ENCODE data around the gene KCNQ1. TPM values are rescaled to one million over a fixed set of nuclear protein-coding genes. Genes with fewer than 3 reads are reported as not detected.
A peak's percentile ranks its signal among the peaks of the same experiment; 100 is the strongest.

Gene KCNQ1
- total and polyA plus RNA-seq, 2 of the 13 experiments (the other 11 are each of a cell fraction or from before 2014, with no cell fraction given) = 0.02 to 0.08 TPM

DNA sequence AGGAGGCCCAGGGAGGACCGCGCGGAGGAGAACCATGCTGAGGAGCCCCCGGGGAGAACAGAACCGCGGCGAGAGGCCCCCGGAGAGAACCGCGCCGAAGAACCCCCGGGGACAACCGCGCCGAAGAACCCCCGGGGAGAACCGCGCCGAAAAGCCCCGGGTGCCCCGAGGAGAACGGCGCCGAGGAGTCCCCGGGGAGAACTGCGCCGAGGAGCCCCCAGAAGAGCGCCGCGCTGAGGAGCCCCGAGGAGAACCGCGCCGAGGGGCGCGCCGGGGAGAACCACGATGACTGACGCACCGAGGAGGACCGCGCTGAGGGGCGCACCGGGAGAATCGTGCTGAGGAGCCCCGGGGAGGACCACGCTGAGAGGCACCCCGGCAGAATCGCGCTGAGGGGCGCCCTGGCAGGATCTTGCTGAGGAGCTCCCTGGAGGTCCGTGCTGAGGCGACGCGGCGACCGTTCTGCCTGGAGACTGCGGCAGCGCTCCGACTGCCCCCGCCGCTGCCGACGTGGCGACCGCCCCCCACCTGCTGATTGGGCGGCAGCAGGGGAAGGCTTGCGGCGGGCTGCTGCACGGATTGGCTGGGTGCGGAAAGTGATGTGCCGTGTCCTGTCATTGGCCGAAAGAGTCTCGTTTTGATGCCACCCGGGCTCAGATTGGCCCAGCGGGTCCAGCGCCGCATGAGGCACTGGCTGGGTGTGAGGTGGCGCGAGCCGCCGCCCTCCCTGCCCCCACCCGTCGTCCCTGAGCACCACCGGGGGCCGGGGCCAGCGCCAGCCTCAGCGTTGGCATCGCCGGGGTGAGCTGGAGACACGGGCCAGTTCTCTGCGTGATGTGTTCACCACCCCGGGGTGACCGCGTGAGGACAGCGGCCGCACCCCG lies 255.0 kb downstream of the KCNQ1 start, which contains the start of gene KCNQ1OT1 (continued):
- TF ChIP-seq ZNF670 (CRISPR knock-in tag; IDR thresholded peaks at IDR 0.05; ENCODE audit: borderline replicate concordance) (peak; percentile 85; the same call in 1 of the 2 replicates), ZNF570 (CRISPR knock-in tag; IDR thresholded peaks at IDR 0.05; ENCODE audit: borderline replicate concordance) (no peak; the same call in 1 of the 2 replicates), HNRNPLL (IDR thresholded peaks at IDR 0.05; ENCODE audit: low read depth, low read length, poor library complexity, severe bottlenecking) (no peak), SOX6 (IDR thresholded peaks at IDR 0.05) (no peak), SOX6 (CRISPR knock-in tag; IDR thresholded peaks at IDR 0.05) (peak; percentile 72; the same call in 1 of the 2 replicates), ZNF138 (CRISPR knock-in tag; IDR thresholded peaks at IDR 0.05; ENCODE audit: low read depth) (0 out of 2 replicates have a peak, but pooled peaks have one; percentile 44), SAFB2 (CRISPR knock-in tag; IDR thresholded peaks at IDR 0.05; ENCODE audit: borderline replicate concordance, low read depth) (no peak; the same call in 1 of the 2 replicates), MAFG (CRISPR knock-in tag; IDR thresholded peaks at IDR 0.05) (no peak)
- TF ChIP-seq, protein P1, sequence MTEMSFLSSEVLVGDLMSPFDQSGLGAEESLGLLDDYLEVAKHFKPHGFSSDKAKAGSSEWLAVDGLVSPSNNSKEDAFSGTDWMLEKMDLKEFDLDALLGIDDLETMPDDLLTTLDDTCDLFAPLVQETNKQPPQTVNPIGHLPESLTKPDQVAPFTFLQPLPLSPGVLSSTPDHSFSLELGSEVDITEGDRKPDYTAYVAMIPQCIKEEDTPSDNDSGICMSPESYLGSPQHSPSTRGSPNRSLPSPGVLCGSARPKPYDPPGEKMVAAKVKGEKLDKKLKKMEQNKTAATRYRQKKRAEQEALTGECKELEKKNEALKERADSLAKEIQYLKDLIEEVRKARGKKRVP (CRISPR knock-in tag; IDR thresholded peaks at IDR 0.05) = peak in 1 of 2 experiments; percentile 50; a peak in 1 of 4 replicates
- TF ChIP-seq, protein P2, sequence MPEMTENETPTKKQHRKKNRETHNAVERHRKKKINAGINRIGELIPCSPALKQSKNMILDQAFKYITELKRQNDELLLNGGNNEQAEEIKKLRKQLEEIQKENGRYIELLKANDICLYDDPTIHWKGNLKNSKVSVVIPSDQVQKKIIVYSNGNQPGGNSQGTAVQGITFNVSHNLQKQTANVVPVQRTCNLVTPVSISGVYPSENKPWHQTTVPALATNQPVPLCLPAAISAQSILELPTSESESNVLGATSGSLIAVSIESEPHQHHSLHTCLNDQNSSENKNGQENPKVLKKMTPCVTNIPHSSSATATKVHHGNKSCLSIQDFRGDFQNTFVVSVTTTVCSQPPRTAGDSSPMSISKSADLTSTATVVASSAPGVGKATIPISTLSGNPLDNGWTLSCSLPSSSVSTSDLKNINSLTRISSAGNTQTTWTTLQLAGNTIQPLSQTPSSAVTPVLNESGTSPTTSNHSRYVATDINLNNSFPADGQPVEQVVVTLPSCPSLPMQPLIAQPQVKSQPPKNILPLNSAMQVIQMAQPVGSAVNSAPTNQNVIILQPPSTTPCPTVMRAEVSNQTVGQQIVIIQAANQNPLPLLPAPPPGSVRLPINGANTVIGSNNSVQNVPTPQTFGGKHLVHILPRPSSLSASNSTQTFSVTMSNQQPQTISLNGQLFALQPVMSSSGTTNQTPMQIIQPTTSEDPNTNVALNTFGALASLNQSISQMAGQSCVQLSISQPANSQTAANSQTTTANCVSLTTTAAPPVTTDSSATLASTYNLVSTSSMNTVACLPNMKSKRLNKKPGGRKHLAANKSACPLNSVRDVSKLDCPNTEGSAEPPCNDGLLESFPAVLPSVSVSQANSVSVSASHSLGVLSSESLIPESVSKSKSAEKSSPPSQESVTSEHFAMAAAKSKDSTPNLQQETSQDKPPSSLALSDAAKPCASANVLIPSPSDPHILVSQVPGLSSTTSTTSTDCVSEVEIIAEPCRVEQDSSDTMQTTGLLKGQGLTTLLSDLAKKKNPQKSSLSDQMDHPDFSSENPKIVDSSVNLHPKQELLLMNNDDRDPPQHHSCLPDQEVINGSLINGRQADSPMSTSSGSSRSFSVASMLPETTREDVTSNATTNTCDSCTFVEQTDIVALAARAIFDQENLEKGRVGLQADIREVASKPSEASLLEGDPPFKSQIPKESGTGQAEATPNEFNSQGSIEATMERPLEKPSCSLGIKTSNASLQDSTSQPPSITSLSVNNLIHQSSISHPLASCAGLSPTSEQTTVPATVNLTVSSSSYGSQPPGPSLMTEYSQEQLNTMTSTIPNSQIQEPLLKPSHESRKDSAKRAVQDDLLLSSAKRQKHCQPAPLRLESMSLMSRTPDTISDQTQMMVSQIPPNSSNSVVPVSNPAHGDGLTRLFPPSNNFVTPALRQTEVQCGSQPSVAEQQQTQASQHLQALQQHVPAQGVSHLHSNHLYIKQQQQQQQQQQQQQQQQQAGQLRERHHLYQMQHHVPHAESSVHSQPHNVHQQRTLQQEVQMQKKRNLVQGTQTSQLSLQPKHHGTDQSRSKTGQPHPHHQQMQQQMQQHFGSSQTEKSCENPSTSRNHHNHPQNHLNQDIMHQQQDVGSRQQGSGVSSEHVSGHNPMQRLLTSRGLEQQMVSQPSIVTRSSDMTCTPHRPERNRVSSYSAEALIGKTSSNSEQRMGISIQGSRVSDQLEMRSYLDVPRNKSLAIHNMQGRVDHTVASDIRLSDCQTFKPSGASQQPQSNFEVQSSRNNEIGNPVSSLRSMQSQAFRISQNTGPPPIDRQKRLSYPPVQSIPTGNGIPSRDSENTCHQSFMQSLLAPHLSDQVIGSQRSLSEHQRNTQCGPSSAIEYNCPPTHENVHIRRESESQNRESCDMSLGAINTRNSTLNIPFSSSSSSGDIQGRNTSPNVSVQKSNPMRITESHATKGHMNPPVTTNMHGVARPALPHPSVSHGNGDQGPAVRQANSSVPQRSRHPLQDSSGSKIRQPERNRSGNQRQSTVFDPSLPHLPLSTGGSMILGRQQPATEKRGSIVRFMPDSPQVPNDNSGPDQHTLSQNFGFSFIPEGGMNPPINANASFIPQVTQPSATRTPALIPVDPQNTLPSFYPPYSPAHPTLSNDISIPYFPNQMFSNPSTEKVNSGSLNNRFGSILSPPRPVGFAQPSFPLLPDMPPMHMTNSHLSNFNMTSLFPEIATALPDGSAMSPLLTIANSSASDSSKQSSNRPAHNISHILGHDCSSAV (CRISPR knock-in tag; IDR thresholded peaks at IDR 0.05; ENCODE audit: borderline replicate concordance) = no peak
- TF ChIP-seq, protein P3, sequence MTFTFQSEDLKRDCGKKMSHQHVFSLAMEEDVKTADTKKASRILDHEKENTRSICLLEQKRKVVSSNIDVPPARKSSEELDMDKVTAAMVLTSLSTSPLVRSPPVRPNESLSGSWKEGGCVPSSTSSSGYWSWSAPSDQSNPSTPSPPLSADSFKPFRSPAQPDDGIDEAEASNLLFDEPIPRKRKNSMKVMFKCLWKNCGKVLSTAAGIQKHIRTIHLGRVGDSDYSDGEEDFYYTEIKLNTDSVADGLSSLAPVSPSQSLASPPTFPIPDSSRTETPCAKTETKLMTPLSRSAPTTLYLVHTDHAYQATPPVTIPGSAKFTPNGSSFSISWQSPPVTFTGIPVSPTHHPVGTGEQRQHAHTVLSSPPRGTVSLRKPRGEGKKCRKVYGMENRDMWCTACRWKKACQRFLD (CRISPR knock-in tag; IDR thresholded peaks at IDR 0.05; ENCODE audit: borderline replicate concordance) = peak; percentile 17; the same call in 1 of the 2 replicates

Measured in HepG2 (cell line).